Breast epithelium (tissue), 3 donors: Measurements from ENCODE around the gene SHISA6.

ENCODE experiments used
- CTCF ChIP-seq, 3 donors: fragments of 450-650 bp; IDR thresholded peaks; one replicate each; pipeline ENCODE4 v1.5.1; 2016 to 2017; ENCODE audit warnings: antibody characterized with exemption in 3 of 3, mild to moderate bottlenecking in 3 of 3, moderate library complexity in 3 of 3
- POLR2A ChIP-seq: fragments of 450-650 bp; IDR thresholded peaks from one replicate; pipeline ENCODE4 v1.6.1; 2016; ENCODE audit warnings: antibody characterized with exemption, mild to moderate bottlenecking, moderate library complexity
- POLR2AphosphoS5 ChIP-seq, 3 donors: sonication (generic); formaldehyde crosslinking; IDR thresholded peaks; one replicate each; pipeline ENCODE4 v1.6.1; 2017; ENCODE audit warnings: antibody characterized with exemption in 3 of 3

- TF ChIP-seq POLR2A = no peak
- no peak for TF ChIP-seq CTCF (IDR thresholded peaks at IDR 0.05)
- no peak for TF ChIP-seq POLR2AphosphoS5 (IDR thresholded peaks at IDR 0.05)
Measured at GRCh38 chr17:11351479-11351878, 110.5 kb downstream of the SHISA6 start.
